Activated B cell treated with CpG ODN at 0.5 μM for 24 hours (primary cell): ENCODE measurements around the gene POLE4. TPM values are rescaled to one million over a fixed set of nuclear protein-coding genes. Genes with fewer than 3 reads are reported as not detected.
A peak's percentile ranks its signal among the peaks of the same experiment; 100 is the strongest.

Experiments used
- ATAC-seq: fragments of 200-7000 bp; cut with Tn5 transposase; one replicate; pipeline ENCODE4 v1.10.0; 2021; ENCODE audit warnings: low read depth, mild to moderate bottlenecking, moderate library complexity
- CTCF ChIA-PET: fragments of 350-600 bp; sonication (Branson Sonifier 250); formaldehyde crosslinking; loops from one replicate; lab custom pipeline; 2021; ENCODE audit warnings: antibody characterized with exemption; lab: Charles Lee
- POLR2A ChIA-PET: fragments of 350-600 bp; sonication (Branson Sonifier 250); formaldehyde crosslinking; loops from one replicate; lab custom pipeline; 2021; ENCODE audit warnings: antibody characterized with exemption; lab: Charles Lee
- DNase-seq: peaks from one replicate; pipeline ENCODE4 v3.0.0; 2022
- H3K27ac Mint-ChIP-seq: one replicate; pipeline ENCODE4 v1.8.0; 2020; ENCODE audit warnings: mixed read lengths
- H3K27me3 Mint-ChIP-seq: one replicate; pipeline ENCODE4 v1.8.0; 2021; ENCODE audit warnings: mixed read lengths
- H3K36me3 Mint-ChIP-seq: one replicate; pipeline ENCODE4 v1.8.0; 2021; ENCODE audit warnings: low read depth, mixed read lengths
- H3K4me1 Mint-ChIP-seq: one replicate; pipeline ENCODE4 v1.8.0; 2021; ENCODE audit warnings: mixed read lengths
- H3K4me3 Mint-ChIP-seq: one replicate; pipeline ENCODE4 v1.8.0; 2020; ENCODE audit warnings: mild to moderate bottlenecking, mixed read lengths
- H3K9me3 Mint-ChIP-seq: one replicate; pipeline ENCODE4 v1.8.0; 2020; ENCODE audit warnings: mixed read lengths
- CTCF ChIP-seq: fragments of 200-600 bp; IDR thresholded peaks from one replicate; pipeline ENCODE4 v1.8.0; 2022; ENCODE audit warnings: antibody characterized with exemption, mild to moderate bottlenecking
- intact Hi-C: fragments of 100-400 bp; cut with micrococcal nuclease; formaldehyde crosslinking; loops from one replicate; pipeline ENCODE4 v1.15.1; 2024
- total RNA-seq: library from RNA; stranded (reverse); gene quantifications from 2 replicates; pipeline ENCODE4 v1.2.3, GENCODE V29; 2022

Gene POLE4
- total RNA-seq, 1 donor from 2014 or later, result 61.5 TPM

GRCh38 chr2:74915743-74916142 lies 42.7 kb upstream of the POLE4 start:
- TF ChIP-seq CTCF, result no peak
- Mint-ChIP-seq H3K36me3 (no peaks in the 10 kb centered on the region), H3K27me3 (peaks cover 31% of the 10 kb centered on the region), H3K4me3 (no peak overlapping the region), H3K4me1 (peaks cover 6% of the 10 kb centered on the region), H3K27ac (no peak overlapping the region), H3K9me3 (no peaks in the 10 kb centered on the region)
- intact Hi-C loops, result loop anchor here (5.0 kb wide), 1 partner anchor 327 kb away; no protein-coding TSS in a partner anchor
- ATAC-seq (no peak), DNase-seq (no peak)
- CTCF ChIA-PET, result no interaction called here
- POLR2A ChIA-PET, result interaction anchor here (0.5 kb wide), 1 partner anchor 471 kb away, joined by 8 read pairs; no protein-coding TSS in a partner anchor

GRCh38 chr2:74916394-74916793 lies 42.0 kb upstream of the POLE4 start:
- Mint-ChIP-seq H3K27me3 (peaks cover 28% of the 10 kb centered on the region), H3K27ac (no peak overlapping the region), H3K4me1 (peaks cover 6% of the 10 kb centered on the region), H3K4me3 (no peak overlapping the region), H3K36me3 (no peaks in the 10 kb centered on the region), H3K9me3 (no peaks in the 10 kb centered on the region)
- no peak for DNase-seq
- no peak for TF ChIP-seq CTCF
- intact Hi-C loops, result loop anchor here (5.0 kb wide), 1 partner anchor 326 kb away; no protein-coding TSS in a partner anchor
- ATAC-seq, result no peak
- ChIA-PET POLR2A (no interaction called here), CTCF (no interaction called here)

GRCh38 chr2:74917702-74918619 lies 40.5 kb upstream of the POLE4 start:
- peaks cover 12% of the 10 kb centered on the region for H3K4me1 Mint-ChIP-seq
- no peak overlapping the region for H3K4me3 Mint-ChIP-seq
- H3K9me3 Mint-ChIP-seq, result no peaks in the 10 kb centered on the region
- ChIA-PET POLR2A (no interaction called here), CTCF (interaction anchor here (1.0 to 2.7 kb wide), 7 partner anchors 62 to 710 kb away, joined by 3 to 13 read pairs (median 4); no protein-coding TSS in a partner anchor)
- H3K27me3 Mint-ChIP-seq, result peaks cover 22% of the 10 kb centered on the region
- ATAC-seq, result no peak
- no peak for TF ChIP-seq CTCF
- intact Hi-C loops, result loop anchor here (5.0 kb wide), 1 partner anchor 324 kb away; no protein-coding TSS in a partner anchor
- no peak overlapping the region for H3K27ac Mint-ChIP-seq
- no peak for DNase-seq
- H3K36me3 Mint-ChIP-seq, result no peaks in the 10 kb centered on the region

- Mint-ChIP-seq H3K9me3 (no peaks in the 10 kb centered on the region), H3K4me3 (peak overlapping the region; percentile 42), H3K27me3 (peaks cover 10% of the 10 kb centered on the region), H3K36me3 (no peaks in the 10 kb centered on the region), H3K27ac (no peak overlapping the region), H3K4me1 (peaks cover 14% of the 10 kb centered on the region)
- ATAC-seq (peak; percentile 88), DNase-seq (peak; percentile 72)
- ChIA-PET POLR2A (interaction anchor here (0.7 to 0.9 kb wide), 2 partner anchors 12 to 689 kb away, joined by 3 to 5 read pairs; no protein-coding TSS in a partner anchor), CTCF (interaction anchor here (0.6 to 2.7 kb wide), 11 partner anchors 131 to 708 kb away, joined by 3 to 13 read pairs (median 4); partner anchors contain the start of gene TACR1)
- TF ChIP-seq CTCF, result peak; percentile 57
- intact Hi-C loops, result loop anchor here (1.0 to 5.0 kb wide), 9 partner anchors 38 to 708 kb away; partner anchors contain the start of genes POLE4 and TACR1
Measured at GRCh38 chr2:74919827-74920226, 38.6 kb upstream of the POLE4 start.

- intact Hi-C loops, result loop anchor here (5.0 kb wide), 1 partner anchor 131 kb away; no protein-coding TSS in a partner anchor
- H3K36me3 Mint-ChIP-seq, result no peaks in the 10 kb centered on the region
- no peak overlapping the region for H3K27ac Mint-ChIP-seq
- DNase-seq, result no peak
- no peak for ATAC-seq
- no peak for TF ChIP-seq CTCF
- H3K9me3 Mint-ChIP-seq, result no peaks in the 10 kb centered on the region
- ChIA-PET CTCF (interaction anchor here (1.2 to 1.3 kb wide), 2 partner anchors 143 to 687 kb away, joined by 4 read pairs; no protein-coding TSS in a partner anchor), POLR2A (no interaction called here)
- no peak overlapping the region for H3K4me3 Mint-ChIP-seq
- peaks cover 5% of the 10 kb centered on the region for H3K27me3 Mint-ChIP-seq
- peaks cover 14% of the 10 kb centered on the region for H3K4me1 Mint-ChIP-seq
Measured at GRCh38 chr2:74921236-74921736, 37.2 kb upstream of the POLE4 start.
